NCI-H526 (cell line): ENCODE data around the gene FGFBP3.

ENCODE experiments used
- DNase-seq, 2 experiments: peaks; one replicate each; lab custom pipeline; 2025; lab: John Stamatoyannopoulos, UW

Gene FGFBP3

GRCh38 chr10:91856637-91857036 is 52.6 kb downstream of the FGFBP3 start:
- DNase-seq = peak in 1 of 2 experiments; percentile 8
